ENCODE data around the gene LDLRAD2. TPM values are rescaled to one million over a fixed set of nuclear protein-coding genes. Genes with fewer than 3 reads are reported as not detected.
A peak's percentile ranks its signal among the peaks of the same experiment; 100 is the strongest.

LDLRAD2 gene
- total and polyA plus RNA-seq, 9 of the 15 experiments (the other 6 are each of a cell fraction or from before 2014, with no cell fraction given), result 0.45 to 0.48 TPM; not detected in 7

- TF ChIP-seq EP300 (IDR thresholded peaks at IDR 0.05; ENCODE audit: low read length) (no peak), NFIX (CRISPR knock-in tag; IDR thresholded peaks at IDR 0.05; ENCODE audit: low read depth) (no peak), ZNF583 (CRISPR knock-in tag; IDR thresholded peaks at IDR 0.05) (peak; percentile 70; the same call in 1 of the 2 replicates), SP1 (CRISPR knock-in tag; IDR thresholded peaks at IDR 0.05) (peak; percentile 91), ZMIZ1 (IDR thresholded peaks at IDR 0.05; ENCODE audit: low read depth in 2 of 2, low read length in 2 of 2) (0 out of 4 replicates have a peak, but pooled peaks of 1 of the 2 experiments have one; percentile 20), MGA (IDR thresholded peaks at IDR 0.05) (no peak), RBFOX2 (IDR thresholded peaks at IDR 0.05; ENCODE audit: low read depth, low read length) (no peak), POLR2A (conservative IDR thresholded peaks at IDR 0.05) (0 out of 2 replicates have a peak, but pooled peaks have one; percentile 8)
- TF ChIP-seq, protein P1, sequence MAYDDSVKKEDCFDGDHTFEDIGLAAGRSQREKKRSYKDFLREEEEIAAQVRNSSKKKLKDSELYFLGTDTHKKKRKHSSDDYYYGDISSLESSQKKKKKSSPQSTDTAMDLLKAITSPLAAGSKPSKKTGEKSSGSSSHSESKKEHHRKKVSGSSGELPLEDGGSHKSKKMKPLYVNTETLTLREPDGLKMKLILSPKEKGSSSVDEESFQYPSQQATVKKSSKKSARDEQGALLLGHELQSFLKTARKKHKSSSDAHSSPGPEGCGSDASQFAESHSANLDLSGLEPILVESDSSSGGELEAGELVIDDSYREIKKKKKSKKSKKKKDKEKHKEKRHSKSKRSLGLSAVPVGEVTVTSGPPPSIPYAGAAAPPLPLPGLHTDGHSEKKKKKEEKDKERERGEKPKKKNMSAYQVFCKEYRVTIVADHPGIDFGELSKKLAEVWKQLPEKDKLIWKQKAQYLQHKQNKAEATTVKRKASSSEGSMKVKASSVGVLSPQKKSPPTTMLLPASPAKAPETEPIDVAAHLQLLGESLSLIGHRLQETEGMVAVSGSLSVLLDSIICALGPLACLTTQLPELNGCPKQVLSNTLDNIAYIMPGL (CRISPR knock-in tag; IDR thresholded peaks at IDR 0.05), result 0 out of 2 replicates have a peak, but pooled peaks have one; percentile 4
Observed at GRCh38 chr1:21783679-21784603, 28.1 kb upstream of the LDLRAD2 start (continued).

Measured in K562 (cell line).